HG02870 (cell line): ENCODE data around the gene CD37.
"Not testable (repeated sequence)": the region's sequence is repeated elsewhere in the genome, so short reads cannot be mapped to it uniquely, and the experiment has no call there.

ENCODE experiments used
- ATAC-seq: cut with Tn5 transposase; IDR thresholded peaks from one replicate; pipeline ENCODE4 v1.9.1; 2021; ENCODE audit warnings: mild to moderate bottlenecking, moderate library complexity; ENCODE audit not compliant: unreplicated experiment

Gene CD37

DNA sequence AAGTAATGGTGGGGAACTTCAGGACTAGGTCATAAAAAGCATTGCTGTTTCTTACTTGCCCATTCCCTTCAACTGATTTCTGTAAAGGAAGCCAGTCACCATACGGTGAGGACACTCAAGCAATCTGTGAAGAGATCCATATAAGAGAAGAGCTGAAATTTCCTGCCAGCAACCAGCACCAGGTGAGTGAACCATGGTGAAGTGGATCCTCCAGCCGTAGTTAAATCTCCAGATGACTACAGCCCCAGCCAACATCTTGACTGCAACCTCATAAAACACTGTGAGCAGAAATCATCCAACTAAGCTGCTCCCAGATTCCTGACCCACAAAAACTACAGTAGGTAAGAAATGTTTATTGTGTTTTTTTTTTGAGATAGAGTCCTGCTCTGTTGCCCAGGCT is 6.5 kb upstream of the CD37 start:
- ATAC-seq: no peak

DNA sequence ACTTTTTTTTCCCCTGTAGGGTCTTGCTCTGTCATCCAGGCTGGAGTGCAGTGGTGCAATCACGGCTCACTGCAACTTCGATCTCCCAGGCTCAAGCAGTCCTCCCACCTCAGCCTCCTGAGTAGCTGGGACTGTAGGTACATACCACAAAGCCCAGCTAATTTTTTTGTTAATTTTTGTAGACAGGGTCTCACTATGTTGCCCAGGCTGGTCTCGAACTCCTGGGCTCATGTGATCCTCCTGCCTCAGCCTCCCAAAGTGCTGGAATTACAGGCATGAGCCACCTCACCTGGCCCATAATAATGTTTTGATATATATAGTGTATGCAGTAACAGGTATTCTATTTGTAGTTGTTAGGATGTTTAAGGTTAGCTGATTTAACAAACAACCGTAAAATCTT is 4.0 kb upstream of the CD37 start:
- not testable (repeated sequence) for ATAC-seq

DNA sequence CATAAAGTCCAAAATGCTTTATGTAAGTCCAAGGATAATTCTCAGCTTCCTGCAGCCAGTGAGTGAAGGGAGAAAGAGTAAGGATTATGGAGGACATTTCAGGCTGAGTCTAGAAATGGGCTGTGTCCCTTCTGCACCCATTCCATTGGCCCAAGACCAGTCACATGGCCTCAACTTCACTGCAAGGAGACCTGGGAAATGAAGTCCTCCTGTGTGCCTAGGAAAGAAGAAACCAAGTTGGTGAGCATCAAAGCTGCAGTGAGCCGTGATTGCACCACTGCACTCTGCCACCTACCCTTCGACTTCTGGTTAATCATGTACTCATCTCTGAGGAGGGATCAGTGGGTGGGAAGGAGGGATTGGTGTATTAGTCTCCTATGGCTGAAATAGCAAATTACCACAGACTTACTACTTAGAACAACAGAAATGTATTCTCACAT is 3.6 kb upstream of the CD37 start:
- ATAC-seq: peak; percentile 31

DNA sequence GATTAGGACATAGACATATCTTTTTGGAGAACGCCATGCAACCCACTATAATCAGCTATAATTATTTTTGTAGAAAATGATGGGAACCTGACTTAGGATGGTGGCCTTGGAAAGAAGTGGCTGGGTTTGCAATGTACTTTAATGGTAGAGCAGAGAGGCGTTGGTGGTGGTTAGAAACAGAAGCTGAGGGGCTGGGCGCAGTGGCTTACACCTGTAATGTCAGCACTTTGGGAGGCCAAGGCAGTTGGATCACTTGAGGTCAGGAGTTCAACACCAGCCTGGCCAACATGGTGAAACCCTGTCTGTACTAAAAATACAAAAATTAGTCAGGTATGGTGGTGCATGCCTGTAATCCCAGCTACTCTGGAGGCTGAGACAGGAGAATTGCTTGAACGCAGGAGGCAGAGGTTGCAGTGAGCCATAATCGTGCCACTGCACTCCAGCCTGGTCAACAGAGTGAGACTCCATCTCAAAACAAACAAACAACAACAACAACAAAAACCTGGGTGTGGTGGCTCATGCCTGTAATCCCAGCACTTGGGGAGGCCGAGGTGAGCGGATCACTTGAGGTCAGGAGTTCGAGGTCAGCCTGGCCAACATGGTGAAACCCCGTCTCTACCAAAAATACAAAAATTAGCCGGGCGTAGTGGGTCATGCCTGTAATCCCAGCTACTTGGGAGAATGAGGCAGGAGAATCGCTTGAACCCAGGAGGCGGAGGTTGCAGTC is 2.4 kb upstream of the CD37 start:
- not testable (repeated sequence) for ATAC-seq

DNA sequence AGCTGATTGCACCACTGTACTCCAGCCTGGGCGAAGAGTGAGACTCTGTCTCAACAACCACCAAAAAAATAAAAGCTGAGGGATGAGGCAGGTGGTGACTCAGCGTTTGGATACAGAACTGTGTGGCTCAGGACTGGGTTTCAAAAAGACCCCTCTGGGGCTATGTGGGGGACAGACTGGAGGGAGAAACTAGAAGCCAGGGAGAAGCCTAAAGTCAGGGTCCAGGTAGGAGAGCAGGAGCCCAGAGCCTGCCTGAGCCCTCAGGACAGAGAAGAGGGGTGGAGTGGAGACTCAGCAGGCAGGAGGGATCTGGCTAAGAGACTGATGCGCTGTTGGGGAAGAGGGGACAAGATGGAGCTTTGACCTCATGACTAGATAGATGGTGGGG is 1.8 kb upstream of the CD37 start:
- no peak for ATAC-seq

DNA sequence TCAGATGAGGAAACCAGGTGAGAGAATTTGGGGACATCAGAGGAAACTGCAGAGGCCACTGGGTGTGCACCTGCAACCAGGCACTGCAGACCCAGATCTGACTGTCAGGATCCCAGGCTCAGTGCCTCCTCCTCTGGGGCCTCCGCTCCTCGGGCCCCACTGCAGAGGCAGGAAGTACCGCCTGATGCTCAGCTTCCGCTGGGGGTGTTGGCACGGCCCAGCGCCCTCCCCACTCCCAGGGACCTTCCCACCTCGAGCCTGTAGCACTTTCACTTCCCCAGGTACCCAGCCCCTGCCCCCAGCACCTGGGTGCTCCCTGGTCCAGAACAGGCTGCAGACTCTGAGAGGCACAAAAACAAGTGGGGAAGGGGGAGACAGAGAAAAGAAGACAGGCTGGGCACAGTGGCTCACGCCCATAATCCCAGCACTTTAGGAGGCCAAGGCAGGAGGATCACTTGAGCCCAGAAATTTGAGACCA is 1.4 kb upstream of the CD37 start:
- no peak for ATAC-seq

DNA sequence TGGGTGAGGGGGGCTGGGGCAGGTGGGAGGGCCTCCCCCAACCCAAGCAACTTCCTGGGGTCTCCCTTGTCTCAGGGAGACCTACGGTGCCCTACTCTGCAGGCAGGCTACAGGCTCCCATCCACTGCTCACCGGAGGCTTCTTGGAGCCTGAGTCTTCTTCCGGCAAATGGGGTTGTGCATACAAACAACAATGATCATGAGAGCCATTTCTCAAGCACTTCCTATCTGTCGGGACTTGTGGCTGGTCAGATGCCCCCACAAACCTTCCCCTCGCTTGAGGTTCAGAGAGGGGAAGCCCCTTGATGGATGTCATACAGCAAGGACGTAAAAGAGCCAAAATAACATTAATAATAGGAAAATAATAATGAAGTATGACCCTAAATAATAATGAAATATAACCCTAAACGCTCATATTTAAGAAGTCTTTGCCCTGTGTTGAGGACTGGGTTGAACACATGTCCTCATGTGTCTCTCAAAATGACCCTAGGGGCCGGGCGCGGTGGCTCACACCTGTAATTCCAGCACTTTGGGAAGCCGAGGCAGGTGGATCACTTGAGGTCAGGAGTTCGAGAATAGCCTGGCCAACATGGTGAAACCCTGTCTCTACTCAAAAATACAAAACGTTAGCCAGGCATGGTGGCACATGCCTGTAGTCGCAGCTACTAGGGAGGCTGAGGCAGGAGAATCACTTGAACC is 727 bp downstream of the CD37 start:
- no peak for ATAC-seq

DNA sequence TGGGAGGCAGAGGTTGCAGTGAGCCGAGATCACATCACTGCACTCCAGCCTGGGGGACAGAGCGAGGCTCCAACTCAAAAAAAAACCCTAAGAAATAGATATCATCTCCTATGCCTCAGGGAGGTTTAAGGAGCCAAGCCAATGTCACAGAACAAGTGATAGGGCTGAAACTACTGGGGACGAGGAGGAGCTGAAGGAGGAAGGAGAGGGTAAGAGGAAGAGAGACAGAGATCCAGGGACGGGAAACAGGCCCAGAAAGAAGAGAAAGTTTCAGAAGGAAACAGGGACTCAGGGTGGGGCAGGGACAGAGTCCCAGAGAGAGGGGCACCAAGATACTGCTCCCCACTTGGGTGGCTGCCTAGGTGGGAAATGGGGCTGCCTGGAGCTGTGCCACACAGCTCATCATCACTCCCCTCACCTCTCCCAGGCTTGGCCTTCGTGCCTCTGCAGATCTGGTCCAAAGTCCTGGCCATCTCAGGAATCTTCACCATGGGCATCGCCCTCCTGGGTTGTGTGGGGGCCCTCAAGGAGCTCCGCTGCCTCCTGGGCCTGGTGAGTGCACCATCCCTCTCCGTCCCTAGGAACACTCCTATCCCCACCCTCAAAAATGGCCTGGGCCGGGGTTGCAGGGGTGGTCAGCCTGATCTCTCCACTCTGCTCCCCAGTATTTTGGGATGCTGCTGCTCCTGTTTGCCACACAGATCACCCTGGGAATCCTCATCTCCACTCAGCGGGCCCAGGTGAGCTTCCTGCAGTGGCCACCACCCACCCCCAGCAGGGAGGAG is 1.5 kb downstream of the CD37 start:
- ATAC-seq: no peak

DNA sequence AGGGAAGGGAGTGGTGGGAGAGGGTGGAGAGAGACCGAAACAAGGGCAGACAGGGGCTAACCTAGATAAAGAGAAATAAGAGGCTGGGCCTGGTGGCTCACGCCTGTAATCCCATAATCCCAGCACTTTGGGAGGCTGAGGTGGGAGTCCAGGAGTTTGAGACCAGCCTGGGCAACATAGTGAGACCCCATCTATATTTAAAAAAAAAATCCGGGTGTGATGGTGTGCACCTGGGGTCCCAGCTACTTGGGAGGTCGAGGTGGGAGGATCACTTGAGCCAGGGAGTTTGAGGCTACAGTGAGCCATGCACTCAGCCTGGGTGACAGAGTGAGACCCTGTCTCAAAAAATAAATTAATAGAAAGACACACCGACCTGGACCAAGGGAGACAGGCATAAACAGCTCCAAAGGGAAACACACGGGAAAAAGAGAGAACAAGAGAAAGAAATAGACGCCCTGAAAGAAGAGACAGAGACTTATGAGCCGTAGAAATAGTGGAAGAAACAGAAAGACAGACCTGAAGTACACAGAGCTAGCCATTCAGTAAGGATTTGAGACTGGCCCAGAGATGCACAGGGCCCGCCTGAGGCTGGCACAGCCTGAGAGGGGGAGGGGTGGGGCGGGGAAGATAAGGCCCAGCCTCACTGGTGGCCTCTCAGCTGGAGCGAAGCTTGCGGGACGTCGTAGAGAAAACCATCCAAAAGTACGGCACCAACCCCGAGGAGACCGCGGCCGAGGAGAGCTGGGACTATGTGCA is 2.2 kb downstream of the CD37 start:
- no peak for ATAC-seq

DNA sequence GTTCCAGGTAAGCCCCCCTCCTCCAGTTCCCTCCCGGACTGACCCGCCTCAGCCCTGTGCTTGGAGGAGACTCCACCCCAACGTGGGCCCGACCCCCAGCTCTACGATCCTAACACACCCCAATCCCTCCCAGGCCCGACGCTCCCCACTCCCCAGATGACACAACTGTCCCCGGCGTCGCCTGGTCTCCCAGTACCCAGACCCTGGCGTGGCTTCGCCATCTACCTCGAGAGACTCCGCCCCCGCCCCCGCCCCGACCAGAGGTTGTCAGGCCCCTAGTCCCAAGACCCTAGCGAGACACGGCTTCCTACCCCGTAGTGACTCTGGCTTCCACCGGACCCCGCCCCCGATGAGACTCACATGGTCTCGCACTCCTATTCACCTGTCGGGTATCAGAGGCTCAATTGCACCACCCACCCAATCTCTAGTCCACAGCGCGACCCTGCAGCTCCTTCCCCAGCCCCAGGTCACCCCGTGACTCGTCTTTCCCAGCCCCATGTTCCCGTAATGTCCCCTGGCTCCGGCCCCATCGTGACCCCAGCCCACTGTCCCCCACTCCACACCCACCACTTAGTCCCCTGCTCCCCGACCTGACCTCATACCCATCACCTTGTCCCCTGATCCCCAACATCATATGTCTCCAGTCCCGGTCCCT is 2.9 kb downstream of the CD37 start:
- no peak for ATAC-seq

DNA sequence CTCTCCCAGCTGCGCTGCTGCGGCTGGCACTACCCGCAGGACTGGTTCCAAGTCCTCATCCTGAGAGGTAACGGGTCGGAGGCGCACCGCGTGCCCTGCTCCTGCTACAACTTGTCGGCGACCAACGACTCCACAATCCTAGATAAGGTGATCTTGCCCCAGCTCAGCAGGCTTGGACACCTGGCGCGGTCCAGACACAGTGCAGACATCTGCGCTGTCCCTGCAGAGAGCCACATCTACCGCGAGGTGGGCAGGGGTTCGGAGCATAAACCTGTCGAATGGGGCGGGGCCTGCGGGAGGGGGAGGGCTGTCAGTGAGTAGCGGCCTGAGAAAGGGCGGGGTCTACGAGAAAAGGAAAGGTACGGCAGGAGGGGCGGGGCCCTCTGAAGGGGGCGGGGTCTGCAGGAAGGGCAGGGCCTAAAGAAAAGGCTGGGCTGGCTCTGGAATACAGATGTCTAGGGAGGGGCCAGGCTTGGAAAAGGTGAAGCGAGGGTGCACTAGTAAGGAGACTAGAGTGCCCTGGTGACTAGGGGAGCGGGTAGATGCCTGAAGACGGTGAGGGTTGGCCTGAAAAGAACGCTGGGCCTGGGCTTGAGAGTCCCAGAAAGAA is 3.6 kb downstream of the CD37 start:
- no peak for ATAC-seq

DNA sequence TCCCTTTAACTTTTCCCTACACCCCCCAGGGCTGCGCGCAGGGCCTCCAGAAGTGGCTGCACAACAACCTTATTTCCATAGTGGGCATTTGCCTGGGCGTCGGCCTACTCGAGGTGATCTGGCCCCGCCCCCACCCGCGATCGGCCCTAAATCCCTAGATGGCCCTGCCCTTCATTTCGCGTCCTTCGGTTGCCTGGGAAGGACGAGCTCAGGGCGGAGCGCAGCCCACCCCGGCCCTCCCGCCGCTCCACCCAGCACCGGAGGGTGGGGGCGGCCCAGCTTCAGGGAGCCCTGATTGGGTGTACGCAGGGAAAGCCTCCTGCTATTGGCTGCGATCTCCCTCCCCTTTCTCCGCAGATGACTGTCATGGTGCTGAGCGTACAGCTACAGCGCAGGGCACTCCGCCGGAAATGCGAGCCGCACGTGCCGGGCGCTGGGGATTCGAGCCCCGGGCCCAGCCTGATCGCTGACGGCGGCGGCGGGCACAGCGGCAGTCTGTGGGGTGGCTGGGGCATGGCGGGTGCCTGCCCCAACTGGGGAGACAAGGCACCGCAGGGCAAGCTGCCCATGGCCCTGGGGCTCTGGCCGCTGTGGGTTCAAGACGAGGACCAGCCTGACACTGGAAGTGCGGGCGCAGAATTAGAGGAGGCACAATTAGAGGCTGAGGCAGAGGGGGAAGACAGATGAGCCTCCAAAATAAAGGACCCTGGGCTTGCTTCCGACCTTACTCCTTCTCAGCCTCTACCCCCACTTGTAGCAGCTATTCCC is 4.3 kb downstream of the CD37 start:
- ATAC-seq: no peak

DNA sequence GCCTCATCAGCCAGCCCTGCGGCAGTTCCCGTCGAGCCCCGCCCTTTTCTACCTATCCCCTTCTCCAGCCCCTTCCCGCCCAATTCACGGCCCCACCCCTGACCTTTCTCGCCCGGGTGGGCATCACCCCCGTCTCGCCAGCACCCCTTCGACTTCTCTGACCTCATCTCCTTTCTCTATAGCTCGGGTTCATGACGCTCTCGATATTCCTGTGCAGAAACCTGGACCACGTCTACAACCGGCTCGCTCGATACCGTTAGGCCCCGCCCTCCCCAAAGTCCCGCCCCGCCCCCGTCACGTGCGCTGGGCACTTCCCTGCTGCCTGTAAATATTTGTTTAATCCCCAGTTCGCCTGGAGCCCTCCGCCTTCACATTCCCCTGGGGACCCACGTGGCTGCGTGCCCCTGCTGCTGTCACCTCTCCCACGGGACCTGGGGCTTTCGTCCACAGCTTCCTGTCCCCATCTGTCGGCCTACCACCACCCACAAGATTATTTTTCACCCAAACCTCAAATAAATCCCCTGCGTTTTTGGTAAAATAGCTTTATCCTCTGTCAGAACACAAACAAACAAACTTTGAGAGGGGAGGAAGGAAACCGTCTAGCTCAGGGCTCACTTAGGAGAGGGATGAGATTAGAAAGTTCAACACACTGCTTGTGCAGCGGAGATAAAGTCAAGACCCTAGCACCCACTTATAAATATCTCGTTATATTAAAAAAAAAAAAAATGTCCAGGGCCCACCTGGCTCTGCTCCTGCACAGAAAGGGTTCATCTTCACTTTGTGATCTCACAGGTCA is 5.1 kb downstream of the CD37 start:
- no peak for ATAC-seq

DNA sequence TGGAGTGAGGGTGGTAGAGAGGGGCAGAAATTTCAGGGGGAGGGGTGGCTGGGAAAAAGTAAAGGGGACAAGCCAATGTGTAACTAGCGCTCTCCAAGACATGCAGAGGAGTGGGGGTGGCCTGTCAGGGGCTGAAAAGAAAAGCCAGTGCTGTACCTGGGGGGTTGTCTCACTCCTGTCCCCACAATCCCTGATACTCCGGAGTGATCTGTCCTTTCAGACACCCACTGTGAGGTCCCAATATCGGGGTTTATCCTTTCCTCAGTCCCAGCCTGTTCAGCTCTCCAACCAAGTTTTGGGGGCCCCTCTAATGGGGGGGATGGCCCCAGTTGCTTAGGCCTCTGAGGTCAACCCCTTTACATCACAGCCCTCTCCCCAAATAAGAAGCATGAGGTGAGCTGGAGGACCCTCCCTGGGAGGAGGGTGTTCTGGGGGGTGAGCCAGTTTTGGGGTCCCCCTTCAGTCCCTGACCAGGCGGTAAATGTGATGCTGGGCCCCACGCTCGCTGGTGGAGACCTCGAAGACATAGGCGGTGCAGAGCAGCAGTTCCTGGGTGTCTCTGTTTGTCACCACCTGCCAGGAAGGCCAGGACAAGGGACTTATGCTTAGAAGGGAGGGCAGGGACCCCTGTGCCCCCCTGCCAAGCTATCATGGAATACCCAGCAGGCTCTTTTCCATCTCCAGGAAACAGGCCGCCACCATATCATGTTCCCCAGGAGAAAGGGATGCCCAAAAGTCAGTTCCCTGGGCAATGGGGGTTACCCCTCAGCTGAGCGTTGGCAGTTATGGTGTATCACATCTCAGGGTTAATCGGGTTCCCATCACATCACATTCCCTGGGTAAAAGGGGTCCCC is 5.9 kb downstream of the CD37 start:
- ATAC-seq: no peak

DNA sequence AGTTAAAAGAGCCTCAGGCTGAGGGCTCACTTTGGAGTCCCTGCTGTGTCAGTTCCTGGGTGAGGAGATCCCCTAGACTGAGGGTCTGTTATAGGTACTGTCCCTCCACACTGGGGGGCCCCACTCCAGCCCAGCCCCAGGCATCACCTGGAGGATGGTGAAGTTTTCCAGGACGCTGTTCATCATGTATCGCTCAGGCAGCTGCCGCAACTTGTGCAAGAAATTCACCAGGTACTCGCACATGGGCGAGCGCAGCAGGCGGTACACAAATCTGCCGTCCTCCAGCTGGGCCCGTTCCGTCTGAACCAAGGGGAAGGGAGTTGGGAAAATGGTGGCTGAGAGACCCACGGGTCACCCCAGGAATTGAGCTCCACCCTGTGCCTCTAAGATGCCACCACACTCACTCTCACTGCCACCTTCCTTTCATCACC is 7.1 kb downstream of the CD37 start:
- ATAC-seq: no peak

DNA sequence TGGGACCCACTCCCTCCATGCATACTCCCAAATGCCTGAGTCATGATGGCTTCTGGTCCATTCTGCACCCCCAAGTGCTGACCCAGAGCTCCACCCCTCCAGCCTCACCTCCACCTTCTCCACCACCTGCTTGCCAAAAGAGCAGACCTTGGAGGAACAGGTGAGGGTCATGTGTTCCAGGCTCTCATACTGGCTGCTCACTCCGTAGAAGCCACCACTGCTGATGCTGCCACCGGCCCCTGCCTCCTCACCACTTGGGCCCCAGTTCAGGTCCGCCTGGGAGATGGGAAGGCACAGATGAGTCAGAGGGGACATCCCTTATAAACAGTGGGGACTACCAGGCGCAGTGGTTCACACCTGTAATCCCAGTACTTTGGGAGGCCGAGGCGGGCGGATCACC is 7.9 kb downstream of the CD37 start:
- ATAC-seq: no peak
